Stimulated activated CD4-positive, alpha-beta T cell treated with anti-CD3 and anti-CD28 coated beads, Interleukin-4, amount 100 ng/mL, for 4 hours (primary cell): ENCODE measurements around the gene SEMA4D.
A peak's percentile ranks its signal among the peaks of the same experiment; 100 is the strongest.

Experiments used
- DNase-seq, 2 experiments: peaks; one replicate each; pipeline ENCODE4 v3.0.0-alpha.2; 2020

SEMA4D gene

DNA sequence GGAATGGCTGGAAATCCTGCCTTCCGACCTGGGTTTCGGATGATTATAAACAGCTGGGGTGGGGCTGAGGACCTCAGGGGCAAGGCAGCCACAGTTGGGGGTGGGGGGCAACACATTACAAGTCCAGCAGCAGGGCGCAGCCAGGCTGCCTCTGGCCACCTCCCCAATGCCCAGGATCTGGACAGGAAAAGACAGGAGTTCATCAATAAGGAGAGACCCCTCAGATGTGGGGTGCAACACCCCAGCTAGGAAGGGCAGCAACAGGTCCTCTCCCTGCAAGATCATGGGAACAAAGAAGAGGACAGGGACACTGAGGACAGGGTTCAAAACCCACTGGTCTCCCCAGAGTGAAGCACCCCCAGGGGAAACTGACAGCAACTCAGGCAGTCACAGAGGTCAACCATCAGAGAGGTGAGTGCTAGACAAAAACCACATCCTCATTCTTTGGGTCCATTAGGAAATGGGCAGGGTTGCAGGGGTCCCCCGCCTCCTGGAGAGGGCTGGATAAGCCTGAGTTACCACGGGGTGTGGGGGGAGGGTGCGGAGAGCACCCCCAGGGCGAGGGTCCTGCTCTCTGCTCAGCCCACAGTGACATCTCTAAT is 33.5 kb downstream of the SEMA4D start:
- DNase-seq = no peak

DNA sequence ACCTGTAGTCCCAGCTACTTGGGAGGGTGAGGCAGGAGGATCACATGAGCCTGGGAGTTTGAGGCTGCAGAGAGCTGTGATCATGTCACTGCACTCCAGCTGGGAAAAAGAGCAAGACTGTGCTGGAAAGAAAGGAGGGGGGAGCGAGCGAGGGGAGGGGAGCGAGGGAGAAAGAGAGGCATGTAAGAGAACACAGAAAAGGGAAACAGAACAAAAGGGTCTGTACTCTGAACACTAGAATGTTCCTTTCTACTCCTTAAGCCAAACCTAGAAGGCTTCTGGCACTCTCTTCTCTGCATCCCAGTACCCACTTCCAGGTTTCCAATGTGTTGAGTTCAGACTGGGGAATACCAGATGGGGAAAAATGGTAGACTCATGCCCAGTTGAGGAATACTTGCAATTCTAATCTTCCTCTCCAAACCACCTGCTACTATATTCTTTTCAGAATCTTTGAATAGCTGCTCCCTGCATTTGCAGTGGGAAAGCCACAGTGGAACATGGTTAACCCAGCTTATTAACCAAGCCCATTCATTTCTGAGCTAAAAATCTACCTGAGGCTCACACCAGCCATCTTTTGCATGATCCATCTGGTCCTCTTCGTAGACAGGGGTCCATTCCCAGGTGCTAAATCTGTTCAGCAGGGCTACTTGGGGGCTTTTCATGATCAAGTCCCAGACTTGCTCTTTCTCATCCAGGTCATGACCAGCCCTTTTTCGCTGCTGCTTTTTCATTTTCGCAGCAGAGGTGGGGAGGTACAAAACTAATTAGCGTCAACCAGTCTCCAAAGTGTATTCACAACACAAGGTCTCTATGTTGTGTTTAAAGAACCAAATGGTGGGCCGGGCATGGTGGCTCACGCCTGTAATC is 34.9 kb downstream of the SEMA4D start:
- DNase-seq = no peak

DNA sequence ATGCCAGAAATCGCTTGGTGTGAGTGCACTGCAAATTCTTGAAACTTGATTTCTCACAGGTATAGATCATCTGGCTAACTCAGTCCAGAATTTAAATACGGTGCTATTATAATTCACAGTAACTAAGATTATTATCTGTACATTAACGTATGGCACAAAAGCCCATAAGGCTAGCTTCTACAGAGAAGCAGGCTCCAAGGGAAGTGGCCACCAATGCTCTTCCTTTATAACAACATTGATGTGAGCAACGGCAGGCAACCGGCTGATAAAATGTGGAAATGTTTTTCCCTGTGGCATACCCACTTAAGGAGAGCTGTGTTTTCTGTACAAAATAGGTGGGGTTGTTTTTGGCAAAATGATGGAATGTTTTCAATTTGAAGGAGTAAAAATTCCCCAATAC is 35.7 kb downstream of the SEMA4D start:
- no peak for DNase-seq

DNA sequence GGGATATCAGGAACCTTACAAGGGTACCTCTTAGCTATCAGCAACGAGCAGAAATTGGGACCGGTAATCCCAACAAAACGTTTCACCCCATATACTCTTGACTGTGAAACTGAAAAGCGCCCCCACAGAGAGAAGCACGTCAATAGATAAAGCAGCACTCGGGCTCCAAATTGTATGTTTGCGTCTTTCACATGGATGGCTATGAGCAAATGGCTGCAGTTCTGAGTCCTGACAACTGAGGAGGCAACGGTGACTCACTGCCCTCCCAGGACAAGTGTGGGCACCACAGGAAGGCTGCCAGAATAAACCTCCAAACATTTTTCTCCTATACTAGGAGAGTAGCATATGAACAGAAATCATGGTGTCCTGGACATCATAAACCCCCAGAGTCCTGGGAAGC is 36.6 kb downstream of the SEMA4D start:
- peak in 1 of 2 experiments; percentile 45 for DNase-seq

DNA sequence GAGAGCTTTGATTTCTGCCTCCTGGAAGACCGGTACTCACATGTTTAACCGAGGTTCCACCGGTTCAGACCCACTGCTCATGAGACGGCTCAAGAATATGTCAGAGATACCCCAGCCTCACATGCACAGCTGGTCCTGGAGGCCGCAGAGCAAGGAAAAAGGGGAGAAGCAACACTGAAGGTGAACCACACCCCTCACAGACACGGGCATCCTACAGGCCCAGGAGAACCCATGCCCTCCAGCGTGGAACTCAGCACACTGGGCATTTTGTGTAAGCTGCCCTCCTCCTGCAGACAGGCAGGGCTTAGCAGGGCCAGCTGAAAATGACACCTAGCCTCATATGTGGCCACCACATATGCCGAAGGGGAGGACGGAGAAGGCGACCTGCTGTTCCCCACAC is 37.4 kb downstream of the SEMA4D start:
- no peak for DNase-seq

DNA sequence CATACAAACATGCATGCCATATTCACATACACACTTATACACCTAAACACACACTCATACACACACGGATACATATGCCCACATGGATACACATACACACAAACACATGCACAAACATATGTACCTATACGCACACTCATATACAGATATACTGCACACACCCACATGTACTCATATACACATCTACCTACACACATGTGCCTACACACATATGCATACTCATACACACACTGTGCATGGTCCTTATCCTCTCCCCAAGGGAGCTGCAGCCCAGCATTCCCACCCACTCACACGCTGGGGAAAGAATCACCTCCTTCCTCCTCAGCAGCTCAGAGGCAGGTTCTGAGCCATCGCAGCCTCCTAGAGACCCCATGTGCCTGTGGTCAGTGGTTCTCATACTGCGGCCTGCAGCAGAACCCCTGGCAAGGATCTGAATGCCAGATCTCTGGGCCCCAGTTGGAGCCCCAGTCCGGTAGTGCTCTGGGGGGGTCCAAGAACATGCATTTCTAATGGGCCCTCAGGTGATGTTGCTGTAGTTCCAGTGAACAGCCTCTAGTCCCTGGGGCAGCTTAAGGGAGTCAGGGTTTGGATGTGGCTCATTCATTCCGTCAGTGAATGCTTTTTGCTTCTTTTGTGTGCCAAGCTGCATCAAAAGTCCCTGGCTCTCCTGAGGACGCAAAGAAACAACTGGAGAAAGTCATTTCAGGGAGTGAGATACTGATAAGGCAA is 39.0 kb downstream of the SEMA4D start:
- DNase-seq = no peak

DNA sequence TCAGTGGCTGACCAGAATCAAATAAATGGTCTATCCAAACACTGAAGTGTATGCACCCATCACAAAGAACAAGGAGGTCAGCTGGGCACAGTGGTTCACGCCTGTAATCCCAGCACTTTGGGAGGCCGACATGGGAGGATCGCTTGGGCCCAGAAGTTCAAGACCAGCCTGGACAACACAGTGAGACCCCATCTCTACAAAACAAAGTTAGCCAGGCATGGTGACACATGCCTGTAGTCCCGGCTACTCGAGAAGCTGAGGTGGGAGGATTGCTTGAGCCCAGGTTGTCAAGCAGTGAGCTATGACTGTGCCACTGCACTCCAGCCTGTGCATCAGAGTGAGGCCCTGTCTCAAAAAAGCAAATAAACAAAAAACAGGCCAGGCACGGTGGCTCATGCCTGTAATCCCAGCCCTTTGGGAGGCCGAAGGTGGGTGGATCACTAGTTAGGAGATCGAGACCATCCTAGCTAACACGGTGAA is 40.5 kb downstream of the SEMA4D start:
- no peak for DNase-seq

DNA sequence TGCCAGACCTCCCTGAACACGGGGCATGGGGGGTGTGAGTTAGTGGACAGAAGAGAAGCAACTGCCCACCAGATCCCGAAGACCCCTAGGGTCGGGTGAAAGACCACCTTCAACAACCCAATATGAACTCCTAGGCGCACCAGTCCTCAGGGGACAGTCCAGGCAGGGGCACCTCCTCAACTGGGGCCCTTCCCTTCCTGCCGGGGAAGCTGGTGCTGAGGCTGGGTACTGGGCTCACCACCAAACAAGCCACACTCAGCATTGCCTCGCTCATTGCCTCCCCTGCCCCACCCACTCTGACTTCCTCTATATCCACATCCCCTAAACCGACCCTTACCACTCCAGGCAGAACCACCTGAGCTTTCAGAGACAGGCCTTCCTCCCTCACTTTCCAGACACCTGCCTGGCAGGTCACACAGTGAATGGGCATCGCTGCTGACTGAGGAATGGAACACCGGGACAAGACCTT is 42.5 kb downstream of the SEMA4D start:
- peak in 1 of 2 experiments; percentile 35 for DNase-seq

DNA sequence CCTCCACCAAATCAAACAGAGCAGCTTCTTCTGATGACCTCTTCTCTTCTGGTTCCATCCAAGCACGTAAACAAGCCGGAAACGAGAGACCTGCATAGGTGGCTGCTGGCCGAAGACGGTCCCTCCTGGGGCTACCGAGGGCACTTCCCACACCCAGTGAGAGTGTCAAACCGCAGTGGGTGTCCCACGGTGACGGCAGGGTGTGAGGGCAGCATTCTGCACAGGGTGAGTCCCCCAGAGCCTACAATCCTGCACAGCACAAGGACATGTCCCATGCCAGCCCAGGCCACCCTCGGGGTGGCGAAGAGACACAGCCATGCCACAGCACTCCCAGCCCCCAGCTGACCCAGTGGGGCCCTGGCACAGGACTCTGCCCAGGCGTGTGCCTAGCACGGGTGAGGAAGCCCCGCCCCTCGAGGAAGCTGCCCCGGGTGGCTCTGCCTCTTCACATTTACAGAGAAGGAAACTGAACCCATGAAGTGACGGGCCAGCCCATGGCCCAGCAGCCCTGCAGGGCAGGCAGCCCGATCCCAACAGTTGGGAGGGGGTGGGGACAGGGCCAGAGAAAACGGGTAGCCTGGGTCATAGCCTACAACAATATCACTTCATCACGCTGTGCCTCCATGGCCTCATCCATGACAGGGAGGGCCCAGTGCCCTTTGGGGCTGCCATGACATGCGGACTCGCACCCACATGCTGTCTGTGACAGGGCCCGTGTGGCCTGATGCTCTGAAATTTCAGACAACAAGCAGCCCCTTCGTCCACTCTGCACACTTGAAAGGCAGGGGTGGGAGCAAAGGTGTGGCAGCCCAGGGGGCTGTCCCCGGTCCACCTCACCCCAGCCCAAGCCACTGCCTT is 43.2 kb downstream of the SEMA4D start:
- DNase-seq = no peak

DNA sequence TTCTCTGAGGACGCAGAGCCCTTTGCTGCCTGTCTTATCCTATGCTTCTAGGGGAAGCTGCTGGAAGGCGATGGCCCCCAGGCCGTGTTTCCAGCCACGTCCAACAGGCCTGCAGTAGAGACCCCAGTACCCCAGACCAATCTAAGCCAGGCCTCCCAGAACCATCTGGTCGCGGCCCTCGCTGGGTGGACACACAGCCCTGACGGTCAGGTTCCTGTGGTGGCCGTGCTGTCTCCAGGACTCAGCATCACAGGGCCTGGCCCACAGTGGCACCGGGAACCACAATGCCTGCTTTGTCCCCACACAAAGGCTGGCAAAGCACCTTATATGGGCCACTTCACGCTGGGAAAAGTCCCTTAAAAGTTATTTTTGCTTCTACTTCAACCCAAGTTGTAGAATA is 44.5 kb downstream of the SEMA4D start:
- DNase-seq = no peak

DNA sequence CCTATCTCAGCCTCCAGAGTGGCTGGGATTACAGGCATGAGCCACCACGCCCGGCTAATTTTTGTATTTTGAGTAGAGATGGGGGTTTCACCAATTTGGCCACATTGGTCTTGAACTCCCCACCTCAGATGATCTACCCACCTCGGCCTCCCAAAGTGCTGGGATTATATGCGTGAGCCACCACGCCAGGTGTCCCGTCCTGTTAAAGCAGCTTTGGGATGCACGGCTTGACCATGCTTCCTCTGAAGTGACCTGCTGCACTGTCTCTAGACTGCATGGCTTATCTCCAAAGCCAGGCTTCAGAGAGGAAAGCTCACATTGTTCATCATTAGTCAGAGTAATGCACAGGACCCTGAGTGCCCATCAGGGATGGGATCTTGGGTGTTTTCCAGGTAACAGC is 45.4 kb downstream of the SEMA4D start:
- no peak for DNase-seq

DNA sequence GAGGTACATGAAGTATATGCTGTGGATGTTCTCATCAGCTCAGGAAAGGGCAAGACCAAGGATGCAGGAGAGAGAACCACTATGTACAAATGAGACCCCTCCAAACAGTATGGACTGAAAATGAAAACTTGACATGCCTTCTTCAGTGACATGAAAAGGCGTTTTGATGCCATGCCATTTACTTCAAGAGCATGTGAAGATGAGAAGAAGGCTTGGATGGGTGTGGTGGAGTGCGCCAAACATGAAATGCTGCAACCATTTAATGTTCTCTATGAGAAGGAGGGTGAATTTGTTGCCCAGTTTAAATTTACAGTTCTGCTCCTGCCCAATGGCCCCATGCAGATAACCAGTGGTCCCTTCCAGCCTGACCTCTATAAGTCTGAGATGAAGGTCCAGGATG is 47.7 kb downstream of the SEMA4D start:
- DNase-seq = no peak

DNA sequence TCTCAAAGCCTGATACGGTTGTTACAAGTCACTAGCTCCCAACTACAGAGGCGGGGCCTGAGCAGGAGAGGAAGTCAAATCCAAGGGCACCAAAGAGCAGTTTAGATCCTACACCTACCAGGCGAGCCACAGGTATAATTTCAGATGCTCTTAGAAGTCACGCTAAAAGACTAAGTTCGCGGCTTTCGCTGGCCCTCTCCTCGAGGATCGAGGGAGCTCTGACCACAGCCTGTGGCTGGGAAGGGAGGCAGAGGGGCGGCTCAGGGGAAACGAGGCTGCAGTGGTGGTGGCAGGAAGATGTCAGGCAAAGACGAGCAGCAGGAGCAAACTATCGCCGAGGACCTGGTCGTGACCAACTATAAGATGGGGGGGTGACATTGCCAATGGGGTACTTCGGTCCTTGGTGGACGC is 48.6 kb downstream of the SEMA4D start:
- no peak for DNase-seq

DNA sequence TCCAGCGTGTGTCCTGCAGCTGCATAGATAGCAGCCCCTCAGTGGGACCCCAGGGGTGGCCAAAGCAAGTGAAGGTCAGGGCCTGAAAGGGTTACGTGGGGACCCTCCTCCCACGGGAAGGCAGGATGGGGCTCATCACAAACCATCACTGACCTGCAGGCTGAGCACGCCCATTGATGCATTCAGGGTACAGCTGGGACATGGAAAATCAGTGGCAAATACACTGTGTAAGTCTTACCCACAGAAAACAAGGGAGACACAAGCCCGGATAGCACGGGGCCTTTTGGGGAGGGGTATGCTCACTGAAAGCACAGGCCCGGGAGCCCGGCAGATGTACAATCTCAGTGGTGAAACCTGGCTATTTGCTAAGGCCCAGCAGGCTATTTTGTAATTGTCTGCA is 49.1 kb downstream of the SEMA4D start:
- no peak for DNase-seq

DNA sequence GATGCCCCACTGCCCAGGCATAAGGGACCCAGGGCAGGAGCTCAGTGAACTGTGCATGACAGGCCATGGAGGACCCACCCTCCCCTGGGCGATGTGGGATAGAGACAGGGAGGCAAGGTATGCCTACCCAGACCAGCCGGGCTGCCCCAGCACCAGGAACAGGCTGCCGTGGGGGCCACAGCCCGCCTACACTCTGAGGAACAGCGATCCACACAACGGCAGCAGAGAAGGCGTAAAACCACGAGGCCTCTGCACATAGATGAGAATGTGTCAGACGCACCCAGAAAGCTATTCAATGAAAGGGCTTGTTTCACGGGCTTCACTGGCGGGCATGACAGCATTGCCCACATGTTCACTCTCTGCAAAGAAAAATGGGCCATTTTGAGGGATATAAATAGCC is 49.5 kb downstream of the SEMA4D start:
- DNase-seq = peak in 1 of 2 experiments; percentile 65

DNA sequence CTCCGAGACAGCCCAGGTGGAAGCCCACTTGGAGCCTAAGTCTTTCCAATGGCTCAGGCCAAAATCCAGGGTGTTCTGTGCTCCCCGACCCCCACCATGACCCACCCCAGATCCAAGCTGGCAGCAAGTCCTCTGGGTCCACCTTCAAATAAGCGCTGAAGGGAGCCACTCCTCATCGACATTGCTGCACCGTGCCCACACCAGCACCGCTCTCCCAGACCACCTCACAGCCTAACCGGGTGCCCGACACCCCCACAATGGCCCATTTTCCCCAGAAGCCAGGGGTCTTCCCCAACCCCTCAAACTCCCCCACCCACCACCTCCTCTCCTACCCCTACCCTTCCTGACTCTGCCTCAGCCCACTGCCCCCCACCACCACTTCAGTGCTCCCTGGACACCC is 50.5 kb downstream of the SEMA4D start:
- DNase-seq = no peak

DNA sequence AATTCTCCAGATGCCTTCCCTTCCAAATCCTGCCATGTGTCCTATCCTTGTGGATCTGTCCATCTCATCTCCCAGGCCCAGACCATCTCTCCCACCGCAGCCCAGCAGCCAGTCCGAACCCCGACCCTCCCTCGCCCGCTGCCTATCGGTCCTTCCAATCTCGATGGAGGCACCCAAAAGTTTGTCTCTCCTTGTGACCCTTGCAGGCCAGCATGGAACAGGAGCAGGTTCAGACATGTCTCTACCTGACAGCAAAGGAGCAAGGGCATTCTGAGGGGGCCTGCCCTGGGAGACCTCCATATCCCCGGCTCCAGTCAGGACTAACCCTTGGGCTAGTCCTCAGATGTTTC is 51.0 kb downstream of the SEMA4D start:
- DNase-seq = no peak

DNA sequence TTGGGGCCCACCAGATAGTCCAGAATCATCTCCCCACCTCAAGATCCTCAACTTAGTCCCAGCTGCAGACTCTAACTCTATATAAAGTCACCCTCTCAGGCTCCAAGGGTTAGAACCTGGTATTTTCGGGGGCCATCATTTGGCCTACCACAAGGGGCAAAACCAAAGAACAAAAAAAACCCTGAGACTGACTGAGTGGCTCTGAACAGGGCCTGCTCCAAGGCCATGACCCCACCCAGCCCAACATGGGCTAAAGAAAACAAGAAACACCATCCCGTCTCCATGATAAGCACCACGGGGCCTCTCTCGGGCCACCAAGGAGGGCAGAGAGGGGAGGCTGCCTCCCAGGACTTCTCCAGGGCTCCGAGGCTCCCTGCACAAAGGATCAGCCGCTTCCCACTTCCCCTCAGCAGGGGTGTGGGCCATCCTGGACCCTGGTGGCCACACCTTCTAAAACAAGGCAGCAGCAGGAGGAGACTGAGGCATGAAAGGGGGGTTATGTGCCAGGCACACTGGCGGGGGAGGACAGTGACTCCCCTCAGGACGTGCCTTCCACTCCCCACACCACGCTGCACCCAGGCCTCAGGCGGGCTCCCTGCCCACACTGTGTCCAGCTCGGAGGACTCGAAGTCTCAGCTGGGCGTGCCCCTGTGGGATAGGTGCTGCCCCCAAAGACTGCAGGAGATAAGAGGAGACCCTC is 51.5 kb downstream of the SEMA4D start:
- no peak for DNase-seq

DNA sequence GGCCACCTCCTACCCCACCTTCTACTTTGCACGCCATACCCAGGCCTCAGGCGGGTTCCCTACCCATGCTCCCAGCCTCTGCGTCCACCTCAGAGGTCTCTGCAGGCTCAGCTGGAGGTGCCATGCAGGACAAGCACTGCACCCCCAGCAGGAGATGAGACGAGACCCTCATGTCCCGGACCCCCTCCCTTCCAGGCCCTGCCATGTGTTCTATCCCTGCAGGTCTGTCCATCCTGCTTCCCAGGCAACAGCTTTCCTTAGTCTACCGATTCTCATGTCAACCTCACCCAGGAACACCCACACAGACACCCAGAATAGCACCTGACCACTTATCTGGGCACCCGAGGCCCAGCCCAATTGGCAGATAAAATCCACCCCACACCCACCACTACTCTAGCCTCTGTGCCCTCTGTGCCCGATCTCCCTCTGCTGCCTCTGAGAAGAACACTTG is 52.1 kb downstream of the SEMA4D start:
- no peak for DNase-seq

DNA sequence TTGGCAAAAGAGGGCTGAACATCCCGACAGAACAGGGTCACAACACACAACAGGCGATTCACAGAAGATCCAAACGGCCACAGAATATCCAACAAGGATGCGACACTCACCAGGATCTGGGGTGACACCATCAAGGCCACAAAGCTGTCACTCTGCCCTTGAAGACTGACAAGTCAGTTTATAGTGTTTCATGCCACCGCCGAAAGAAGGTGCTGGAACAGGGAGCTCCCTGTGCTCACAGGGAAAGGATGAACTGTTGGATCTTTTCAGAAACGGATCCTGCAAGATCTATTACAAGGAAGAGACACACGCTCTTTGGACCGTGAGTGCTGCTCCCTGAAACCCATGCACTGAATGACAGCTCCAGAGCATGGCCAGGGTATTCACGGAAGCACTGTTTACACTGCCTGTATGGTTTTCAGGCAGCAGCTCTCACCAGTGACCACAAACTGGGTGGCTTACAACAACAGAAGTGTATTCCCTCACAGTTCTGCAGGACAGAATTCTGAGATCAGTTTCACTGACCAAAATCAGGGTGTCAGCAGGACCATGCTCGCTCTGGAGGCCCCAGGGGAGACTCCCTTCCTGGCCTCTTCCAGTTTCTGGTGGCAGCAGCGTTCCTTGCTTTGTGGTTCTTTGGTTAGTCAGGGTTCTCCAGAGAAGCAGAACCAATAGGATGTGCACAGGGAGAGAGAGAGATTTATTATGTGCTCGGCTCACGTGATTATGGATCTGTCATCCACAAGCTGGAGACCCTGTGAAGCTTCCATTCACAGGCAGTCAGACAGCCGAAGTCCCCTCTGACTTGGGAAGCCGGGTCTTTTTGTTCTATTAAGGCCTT is 52.8 kb downstream of the SEMA4D start:
- DNase-seq = no peak

DNA sequence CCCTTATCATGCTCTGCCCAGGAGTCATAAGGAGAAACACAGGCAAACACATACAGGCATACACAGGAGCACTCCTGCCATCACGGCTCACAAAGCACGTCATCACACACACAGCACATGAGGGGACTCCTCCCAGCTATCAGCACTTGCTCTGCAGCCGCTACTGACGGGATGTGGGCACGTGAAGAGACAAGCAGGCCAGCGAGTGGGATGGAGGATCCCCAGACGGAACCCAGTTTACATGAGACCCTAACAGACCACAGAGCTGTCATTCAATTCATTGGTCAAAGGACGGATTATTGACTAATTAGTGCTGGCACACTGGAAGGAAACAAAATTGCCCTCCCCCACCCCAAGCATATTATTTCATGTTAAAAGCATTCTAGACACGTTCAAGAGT is 53.6 kb downstream of the SEMA4D start:
- DNase-seq = peak in 1 of 2 experiments; percentile 65
